ENCODE measurements around the gene WNK3.

WNK3 gene

DNA sequence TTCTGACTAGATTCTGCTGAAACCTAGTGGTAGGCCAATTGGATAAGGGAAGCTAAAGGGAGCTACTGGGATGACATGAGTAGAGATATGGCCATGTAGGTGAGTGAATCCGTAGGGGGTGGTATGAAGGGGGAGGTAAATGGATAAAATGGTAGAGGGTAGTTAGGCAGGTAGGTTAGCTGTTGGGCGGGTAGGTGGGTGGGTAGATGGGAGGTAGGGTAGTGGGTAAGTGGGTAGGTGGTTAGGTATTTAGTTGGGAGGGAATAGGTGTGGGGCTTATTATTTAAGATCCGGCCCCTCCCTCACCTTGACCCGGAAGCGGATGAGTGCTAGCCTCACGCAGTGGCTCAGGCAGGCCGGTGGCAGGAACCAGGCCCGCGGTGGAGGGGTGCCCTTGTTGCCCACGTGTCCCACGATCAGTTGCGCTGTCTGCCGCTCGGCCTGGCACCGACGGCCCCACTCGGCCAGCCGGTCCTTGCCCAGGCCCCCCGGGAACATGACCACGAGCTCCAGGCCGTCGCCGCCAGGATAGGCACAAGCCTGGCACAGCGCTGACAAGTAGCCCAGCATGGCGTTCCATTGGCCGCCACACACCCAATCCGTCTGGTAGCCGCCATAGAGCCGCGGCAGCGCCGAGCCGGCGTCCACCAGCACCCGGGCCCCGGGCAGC lies 175.5 kb downstream of the WNK3 start:
- no peak for DNase-seq (ENCODE audit: extremely low read depth, low read depth)
- TF ChIP-seq, protein P1, sequence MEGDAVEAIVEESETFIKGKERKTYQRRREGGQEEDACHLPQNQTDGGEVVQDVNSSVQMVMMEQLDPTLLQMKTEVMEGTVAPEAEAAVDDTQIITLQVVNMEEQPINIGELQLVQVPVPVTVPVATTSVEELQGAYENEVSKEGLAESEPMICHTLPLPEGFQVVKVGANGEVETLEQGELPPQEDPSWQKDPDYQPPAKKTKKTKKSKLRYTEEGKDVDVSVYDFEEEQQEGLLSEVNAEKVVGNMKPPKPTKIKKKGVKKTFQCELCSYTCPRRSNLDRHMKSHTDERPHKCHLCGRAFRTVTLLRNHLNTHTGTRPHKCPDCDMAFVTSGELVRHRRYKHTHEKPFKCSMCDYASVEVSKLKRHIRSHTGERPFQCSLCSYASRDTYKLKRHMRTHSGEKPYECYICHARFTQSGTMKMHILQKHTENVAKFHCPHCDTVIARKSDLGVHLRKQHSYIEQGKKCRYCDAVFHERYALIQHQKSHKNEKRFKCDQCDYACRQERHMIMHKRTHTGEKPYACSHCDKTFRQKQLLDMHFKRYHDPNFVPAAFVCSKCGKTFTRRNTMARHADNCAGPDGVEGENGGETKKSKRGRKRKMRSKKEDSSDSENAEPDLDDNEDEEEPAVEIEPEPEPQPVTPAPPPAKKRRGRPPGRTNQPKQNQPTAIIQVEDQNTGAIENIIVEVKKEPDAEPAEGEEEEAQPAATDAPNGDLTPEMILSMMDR (IDR thresholded peaks at IDR 0.05; ENCODE audit: low read depth, low read length, missing control alignments): no peak
- H3K4me3 ChIP-seq (replicated peaks; ENCODE audit: low read depth, low read length): peak overlapping the region; percentile 56

DNA sequence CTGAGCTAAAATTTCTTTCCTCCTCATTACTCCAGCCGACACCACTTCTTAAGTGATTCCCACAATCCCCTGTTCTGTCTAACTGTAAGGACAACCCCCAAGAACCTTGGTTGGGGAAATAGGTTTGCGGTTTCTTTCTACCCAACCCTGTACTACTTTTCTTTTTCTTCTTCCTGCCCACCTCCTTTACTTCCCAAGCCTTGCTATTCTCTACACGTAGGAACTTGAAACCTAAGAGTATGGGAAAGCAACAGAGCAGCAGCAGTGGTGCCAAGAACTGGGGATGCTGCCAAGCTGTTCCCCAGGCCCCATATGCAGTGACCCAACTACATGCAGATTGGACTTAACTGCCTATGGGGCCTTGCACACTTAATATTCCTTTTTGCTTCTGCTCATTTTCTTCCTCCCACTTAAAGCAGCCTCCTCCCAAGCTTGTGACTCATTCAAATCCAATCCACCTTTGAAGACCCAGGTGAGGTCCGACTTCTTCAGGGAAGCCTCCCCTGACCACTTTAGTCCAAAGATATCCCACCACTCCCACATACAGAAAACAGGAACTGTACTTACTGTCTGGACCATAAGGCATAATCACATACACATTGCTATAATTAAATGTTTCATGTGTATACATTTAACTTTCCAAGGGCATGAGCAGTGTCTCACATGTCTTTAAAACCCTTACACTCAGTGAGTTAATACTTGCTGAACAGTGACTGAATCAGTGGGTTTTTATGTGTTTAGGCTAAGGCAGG lies 176.5 kb downstream of the WNK3 start:
- TF ChIP-seq, protein P1 (IDR thresholded peaks at IDR 0.05; ENCODE audit: low read depth, low read length, missing control alignments): no peak
- H3K4me3 ChIP-seq (replicated peaks; ENCODE audit: low read depth, low read length): peak overlapping the region; percentile 56
- no peak for DNase-seq (ENCODE audit: extremely low read depth, low read depth)

DNA sequence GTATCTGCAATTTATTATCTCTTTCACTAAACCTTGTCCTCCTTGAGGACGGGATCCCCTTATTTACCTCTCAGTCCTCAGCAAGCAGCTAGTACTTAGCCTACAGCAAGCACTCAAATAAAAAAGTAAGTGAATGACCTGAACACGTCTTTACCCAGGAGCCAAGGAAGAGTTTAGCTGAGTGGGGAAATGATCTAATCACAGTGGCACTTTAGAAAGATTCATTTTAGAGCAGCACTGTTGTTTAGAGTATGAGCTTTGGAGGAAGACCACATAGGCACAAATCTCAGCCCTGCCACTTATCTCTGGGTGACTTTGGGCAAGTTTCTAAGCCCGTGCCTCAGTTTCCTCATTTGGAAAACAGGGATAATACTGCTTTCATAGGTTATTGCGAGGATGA lies 177.4 kb downstream of the WNK3 start:
- TF ChIP-seq, protein P1 (IDR thresholded peaks at IDR 0.05; ENCODE audit: low read depth, low read length, missing control alignments): no peak
- peak overlapping the region; percentile 56 for H3K4me3 ChIP-seq (replicated peaks; ENCODE audit: low read depth, low read length)
- DNase-seq (ENCODE audit: extremely low read depth, low read depth): no peak

DNA sequence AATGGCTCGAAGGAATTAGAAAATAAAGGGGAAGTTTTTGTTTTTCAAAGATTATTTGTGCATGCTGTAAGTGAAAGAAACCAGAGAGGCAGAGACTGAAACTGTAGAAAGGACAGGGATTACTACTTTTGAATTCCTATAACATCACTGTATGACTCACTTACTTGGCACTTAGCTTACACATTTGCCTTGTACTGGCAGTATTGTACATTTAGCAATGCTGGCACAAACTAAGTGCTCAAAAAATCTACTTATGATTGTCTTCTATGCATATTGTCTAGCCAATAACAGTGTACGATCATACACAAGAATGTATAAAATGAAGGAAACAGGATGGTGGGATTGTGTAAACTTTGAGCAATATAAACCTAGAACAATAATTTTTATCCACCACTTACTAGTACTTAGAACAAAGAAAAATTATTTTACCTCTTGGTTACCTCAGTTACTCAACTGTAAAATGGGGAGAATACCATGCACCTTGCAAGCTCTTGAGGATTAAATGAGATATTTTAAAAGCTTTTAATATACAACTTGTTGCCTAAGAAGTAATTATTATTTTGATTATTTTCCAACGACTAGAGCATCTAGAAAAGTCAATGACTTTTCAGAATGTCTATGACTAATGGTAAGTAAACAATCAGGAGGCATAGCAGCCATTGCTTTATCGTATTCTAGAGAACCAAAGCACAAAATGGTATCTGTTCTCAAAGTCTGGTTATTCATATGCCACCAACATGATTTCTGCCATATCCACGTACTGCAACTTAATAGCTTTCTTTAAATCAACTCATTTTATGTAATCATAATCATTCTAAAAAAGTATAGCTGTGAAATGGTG lies 179.5 kb downstream of the WNK3 start:
- TF ChIP-seq, protein P1 (IDR thresholded peaks at IDR 0.05; ENCODE audit: low read depth, low read length, missing control alignments): no peak
- no peak overlapping the region for H3K4me3 ChIP-seq (replicated peaks; ENCODE audit: low read depth, low read length)

DNA sequence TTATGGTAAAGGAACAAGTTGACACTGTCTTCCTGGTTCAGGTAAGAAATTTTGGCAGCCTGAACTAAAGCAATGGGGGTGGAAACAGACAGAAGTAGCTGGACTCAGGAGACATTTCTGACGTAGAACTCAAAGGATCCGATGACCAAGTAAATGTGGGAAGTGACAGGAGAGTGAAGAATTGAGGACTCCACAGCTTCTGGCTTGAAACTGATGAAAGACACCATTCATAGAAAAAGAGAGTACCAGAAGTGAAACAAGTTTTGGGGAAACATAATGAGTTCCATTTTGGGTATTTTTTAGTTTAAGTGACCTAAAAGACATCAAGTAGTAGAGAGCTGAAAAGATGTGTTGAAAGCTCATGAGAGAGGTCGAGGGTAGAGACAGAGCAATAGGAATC lies 180.5 kb downstream of the WNK3 start:
- TF ChIP-seq, protein P1 (IDR thresholded peaks at IDR 0.05; ENCODE audit: low read depth, low read length, missing control alignments): no peak
- no peak overlapping the region for H3K4me3 ChIP-seq (replicated peaks; ENCODE audit: low read depth, low read length)
- no peak for DNase-seq (ENCODE audit: extremely low read depth, low read depth)

More for the DNA sequence above, 179.5 kb downstream of the WNK3 start:
- no peak for DNase-seq (ENCODE audit: extremely low read depth, low read depth)

DNA sequence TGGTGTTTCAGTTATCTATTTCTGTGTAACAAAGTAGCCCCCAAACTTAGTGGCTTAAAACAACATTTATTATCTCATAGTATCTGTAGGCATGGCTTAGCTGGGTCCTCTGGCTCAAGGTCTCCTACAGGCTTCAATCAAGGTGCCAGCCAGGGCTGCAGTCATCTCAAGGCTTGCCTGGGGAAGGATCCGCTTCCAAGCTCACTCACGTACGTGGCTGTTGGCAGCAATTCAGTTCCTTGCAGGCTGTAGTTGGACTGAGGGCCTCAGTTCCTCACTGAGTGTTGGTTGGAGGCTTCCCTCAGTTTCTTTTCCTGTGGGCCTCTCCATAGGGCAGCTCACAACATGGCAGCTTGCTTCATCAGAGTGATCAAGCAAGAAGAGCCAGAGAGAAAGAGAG lies 184.1 kb downstream of the WNK3 start:
- TF ChIP-seq, protein P1 (IDR thresholded peaks at IDR 0.05; ENCODE audit: low read depth, low read length, missing control alignments): no peak
- no peak overlapping the region for H3K4me3 ChIP-seq (replicated peaks; ENCODE audit: low read depth, low read length)
- no peak for DNase-seq (ENCODE audit: extremely low read depth, low read depth)

Measured in HFF-Myc (cell line).